HG03196 (cell line): ENCODE results near the gene MIB1.
"Not testable (repeated sequence)": the region's sequence is repeated elsewhere in the genome, so short reads cannot be mapped to it uniquely, and the experiment has no call there.

Source experiments
- ATAC-seq: cut with Tn5 transposase; IDR thresholded peaks from one replicate; pipeline ENCODE4 v1.9.1; 2021; ENCODE audit not compliant: unreplicated experiment

MIB1 gene

DNA sequence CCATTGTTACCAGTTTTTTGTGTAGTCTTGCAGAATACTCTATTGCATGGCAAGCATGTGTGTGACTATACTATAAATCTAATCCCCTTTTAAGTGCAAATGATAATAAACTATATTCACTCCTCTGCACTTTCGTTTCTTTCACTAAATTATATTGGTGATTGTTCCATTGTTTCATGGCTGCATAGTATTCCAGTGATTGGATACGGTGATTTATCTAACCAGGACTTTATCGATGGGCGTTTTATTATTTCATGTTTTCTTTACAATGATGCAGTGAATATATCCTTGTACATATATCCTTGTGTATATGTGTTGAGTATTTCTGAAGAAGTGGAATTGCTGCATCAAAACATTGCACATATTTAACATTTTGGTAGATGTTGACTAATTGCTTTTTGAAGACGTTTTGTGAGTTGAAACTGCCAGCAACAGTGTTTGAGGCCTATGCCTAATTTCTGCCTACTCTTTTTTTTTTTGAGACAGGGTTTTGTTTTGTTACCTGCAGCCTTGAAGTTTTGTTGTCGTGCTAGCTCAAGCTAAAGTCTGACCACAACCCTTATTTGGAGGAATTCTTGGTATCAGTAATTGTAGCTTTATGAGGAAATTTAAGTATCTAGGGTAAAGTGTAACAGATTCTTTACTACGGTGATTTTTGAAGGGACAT lies 2.7 kb downstream of the MIB1 start:
- no peak for ATAC-seq

DNA sequence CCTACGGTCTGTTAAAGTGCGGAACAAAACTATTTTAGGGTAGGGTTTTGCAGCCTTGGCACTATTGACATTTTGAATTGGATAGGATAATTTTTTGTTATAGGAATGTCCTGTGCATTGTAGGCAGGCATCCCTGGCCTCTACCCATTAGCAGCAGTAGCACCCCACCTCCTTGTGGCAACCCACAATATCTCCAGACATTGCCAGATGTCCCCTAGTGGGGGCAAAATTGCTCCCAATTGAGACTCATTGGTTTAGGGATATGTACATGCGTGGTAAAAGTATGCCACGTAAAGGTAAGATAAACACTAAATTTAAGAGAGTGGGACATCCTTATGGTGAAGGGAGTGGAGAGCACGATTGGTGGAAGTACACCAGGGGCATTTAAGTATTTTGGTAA lies 4.6 kb downstream of the MIB1 start:
- ATAC-seq: no peak

DNA sequence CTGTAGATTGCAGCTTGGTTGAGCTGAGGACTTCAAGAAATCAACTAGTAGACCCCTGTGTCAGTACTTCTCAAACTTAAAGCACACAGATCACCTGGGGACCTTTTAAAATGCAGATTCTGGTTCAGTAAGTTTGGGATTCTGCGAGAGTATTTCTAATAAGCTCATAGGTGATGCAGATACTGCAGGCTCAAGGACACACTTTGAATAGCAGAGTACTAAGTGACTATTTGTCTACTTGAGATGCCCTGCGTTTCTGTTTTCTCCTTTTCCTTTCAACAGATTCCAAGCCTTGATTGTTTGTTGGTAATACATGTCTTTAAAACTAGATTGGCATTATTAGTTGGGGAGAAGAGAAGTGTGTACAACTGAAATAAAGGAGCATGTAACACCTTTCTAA lies 6.7 kb downstream of the MIB1 start:
- ATAC-seq: no peak

DNA sequence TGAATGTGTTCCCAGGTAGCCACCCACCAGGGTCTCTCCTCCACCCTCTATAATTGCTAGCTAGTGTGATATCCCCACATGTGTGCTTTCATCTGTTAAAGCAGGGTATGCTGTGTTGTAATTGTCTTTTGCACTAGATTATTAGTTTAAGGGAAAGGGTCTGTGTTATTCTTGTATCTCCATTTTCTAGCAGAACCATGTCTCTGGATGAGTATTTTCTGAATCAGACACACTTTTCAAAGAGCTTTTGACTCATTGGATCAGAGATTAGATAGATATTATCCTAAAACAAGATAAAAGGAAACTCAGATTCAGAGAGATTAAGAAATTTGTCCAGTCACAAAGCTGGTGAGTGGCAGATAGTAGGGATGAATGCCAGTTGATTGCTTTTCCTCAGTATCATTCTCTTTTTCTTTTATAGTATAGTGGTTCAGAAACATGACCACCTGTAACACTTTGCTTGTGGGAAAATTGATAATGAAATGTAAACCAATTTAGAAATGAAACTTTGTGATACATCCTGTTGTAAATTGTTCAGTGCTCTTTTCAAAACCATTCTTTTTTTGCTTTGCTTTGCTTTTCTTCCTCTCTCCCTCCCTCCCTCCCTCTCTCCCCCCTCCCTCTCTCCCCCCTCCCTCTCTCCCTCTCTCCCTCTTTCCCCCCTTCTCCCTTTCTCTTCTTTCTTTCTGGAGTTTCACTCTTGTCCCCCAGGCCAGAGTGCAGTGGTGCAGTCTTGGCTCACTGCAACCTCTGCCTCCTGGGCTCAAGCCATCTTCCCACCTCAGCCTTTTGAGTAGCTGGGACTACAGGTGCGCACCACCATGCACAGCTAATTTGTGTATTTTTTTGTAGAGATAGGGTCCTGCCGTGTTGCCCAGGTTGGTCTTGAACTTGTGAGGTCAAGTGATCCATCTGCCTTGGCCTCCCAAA lies 7.4 kb downstream of the MIB1 start:
- ATAC-seq: no peak

DNA sequence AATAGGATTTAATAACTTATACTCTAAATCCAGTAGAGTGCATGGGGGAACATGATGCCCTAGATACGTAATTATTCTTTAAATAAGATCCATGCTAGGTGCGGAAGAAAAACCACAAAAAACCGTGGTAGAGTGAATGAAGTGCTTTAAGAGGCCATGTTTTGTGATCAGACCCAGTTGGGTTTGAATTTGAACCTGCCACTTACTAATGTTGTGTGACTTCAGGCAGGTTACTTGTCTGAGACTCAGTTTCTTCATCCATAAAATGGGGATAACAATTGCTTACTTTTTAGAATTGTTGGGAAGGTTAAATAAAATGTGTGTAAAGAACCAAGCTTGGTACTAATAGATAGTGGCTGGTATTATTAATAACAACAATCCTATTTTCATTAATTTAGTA lies 17.2 kb downstream of the MIB1 start:
- no peak for ATAC-seq

DNA sequence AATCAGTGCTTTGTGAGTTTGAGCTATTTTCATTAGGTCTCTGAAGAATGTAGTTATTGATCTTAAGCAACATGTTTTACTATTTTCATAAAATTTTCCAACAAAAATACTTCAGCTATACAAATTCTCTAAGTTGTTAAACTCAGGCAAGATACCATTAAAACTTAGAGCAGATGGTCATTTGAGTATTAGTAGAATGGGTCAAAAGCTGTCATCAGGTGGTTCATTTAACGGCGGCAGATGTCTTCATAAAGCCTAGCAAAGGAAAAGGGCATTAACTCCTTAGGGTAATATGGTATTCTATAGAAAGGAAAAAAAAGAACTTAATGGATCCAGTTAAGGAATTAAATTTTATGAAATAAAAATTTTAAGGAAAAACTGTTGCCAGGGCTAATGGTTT lies 19.2 kb downstream of the MIB1 start:
- no peak for ATAC-seq

DNA sequence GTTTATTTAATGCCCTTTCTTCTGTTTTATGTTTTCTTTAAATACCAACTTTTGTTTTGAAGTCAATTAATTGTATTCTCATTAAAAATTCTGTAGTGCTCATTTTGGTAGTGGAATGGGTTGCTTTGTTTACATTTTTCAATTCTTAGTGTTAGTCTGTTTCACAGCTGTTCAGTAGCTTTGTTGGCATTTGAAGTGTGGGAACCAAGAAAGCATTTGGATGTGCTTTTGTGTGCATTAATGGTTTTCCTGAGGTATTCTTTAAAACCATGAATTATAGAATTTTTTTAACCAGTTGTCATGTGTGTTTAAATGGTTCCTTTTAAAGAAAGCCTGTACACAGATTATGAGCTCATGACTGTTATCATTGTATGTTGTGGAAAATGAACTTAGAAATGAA lies 19.7 kb downstream of the MIB1 start:
- no peak for ATAC-seq

DNA sequence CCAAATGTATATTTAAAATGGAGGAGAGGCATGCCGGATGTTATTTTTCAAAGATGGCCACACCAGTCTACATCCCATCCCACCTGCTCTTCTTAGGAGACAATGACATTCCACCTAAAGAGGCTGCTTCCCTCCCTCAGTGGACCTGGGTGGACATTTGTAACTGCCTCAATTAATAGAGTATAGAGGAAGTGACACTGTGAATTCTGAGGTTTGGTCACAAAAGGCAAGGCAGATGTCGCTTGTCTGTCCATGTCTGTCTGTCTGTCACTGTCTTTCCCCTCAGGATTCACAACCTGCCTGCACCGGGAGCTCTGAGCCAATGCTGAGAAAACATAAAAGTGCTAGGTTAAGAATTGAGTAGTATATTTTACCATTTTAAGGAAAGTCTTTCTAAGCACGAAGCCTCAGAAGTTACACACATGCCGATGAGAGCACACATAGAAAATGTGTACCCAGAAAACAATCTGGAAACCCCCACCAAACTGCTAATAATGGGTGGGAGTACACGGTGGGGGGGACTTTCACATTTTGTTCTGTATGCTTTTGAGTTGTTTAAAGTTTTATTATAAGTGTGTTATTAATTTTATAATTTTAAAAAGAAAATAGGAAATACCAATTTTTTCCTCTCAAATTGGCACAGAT lies 21.0 kb downstream of the MIB1 start:
- ATAC-seq: no peak

DNA sequence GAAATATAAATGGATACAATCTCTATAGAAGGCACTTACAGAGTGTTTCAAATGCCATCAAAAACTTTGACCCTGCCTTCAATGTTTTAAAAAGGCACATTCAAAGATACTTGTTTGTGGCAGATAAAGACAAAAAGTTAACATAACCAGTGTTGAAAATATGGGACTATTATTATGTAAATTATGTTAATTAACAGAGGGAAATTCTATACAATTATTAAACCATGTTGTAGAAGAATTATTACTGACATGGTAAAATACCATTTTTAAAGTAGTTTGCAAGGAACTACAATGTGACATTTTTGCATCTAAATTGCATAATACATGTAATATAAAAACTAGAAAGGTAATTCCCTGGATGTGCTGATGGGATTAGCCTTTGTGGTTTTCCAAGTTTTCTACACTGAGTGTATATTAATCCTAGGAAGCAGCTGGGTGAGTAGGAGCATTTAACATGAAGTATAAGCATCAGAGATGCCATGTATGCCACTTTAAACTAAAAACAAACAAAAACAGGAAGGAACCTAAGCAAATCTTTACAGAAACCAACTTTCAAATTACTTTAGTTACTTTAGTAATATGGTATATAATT lies 21.7 kb downstream of the MIB1 start:
- no peak for ATAC-seq

DNA sequence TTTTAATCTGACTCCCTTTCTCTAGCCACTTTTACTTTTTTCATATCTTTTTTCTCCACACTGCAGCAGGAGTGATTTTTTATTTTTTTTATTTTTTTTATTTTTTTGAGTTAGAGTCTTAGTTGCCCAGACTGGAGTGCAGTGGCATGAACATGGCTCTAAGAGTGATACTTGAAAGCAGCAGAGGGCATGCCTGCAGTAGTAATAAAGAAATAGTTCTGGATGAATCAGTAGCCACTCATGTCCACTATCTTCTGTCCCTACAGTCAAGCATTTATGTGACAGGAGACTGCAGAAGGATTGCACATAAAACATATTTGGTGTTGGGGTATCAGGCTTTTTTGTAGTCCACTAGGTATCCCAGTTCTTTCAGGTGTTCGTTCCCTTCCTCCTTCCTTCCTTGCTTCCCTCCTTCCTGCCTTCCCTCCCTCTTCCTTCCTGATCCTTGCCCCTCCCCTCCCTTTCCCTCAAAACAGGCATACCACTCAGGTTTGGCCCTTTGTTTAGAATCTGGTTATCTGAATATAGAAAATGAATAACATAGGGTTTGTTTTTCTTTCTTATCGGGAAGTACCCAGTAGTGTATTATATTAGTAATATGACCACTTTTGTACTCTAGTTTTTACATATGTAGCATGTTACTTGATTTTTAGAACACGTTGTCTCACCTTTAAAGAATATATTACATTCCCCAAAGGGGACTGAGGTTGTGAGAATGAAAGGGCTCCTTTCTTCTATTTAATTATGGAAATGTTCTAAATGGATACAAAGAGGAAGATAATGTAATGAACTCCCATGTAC lies 23.5 kb downstream of the MIB1 start:
- ATAC-seq: no peak

DNA sequence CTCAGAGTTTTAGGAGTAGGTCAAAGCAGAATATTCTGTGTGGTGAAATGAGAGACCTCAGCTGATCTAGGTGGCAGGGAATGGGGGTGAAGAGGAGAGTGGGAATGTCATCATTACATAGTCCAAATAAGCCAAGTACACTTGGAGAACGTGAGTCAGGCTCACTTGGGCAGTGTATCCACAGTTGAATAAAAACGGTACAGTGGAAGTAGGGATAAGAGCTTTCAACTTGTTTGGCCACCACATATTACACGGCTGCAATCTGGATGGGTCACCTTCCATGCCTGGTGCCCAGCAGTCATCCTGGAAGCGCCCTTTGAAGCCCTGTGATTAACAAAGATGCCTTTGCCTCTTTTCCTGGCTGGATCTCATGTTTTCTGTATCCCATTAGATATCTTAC lies 28.6 kb downstream of the MIB1 start:
- no peak for ATAC-seq

DNA sequence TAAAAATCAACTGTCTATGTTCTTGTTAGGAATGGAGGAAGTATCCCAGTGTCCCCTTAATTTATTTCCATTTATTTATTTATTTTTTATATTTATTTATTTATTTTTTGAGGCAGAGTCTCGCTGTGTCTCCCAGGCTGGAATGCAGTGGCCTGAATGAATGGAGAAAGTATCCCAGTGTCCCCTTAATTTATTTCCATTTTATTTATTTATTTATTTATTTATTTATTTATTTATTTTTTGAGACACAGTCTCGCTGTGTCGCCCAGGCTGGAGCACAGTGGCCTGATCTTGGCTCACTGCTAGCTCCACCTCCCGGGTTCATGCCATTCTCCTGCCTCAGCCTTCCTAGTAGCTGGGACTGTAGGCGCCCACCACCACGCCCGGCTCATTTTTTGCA lies 34.1 kb downstream of the MIB1 start:
- no peak for ATAC-seq

DNA sequence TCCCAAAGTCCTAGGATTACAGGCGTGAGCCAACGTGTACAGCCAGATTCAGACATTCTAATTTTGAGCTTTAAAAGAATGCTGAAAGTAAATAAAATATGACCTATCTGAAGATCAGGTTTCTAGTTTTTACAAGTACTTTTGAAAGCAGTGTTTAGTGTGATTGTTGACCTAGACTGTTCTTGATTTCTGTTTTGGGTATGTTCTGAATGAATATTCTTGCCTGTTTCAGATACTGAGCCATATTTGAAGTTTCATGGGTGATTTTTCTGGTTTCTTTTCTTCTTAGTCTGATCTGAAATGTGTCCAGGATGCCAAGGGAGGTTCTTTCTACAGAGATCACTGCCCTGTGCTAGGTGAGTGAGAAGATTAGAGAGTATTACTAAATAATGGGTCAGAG lies 37.2 kb downstream of the MIB1 start:
- no peak for ATAC-seq

DNA sequence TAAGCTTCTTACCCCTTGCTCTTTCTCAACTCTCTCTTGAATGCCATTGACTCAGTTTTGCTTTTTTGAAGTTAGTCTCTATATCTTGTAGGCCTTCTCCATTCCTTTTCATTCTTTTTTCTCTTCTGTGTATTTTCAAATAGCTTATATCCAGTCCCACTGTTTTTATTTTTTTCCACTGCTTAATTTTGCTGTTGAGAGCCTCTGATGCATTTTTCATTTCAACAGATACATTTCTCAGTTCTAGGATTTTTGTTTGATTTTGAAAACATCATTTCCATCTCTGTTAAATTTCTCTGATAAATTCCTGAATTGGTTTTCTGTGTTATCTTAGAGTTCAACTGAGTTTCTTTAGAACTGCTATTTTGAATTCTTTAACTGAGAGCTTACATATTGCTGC lies 45.9 kb downstream of the MIB1 start:
- no peak for ATAC-seq

DNA sequence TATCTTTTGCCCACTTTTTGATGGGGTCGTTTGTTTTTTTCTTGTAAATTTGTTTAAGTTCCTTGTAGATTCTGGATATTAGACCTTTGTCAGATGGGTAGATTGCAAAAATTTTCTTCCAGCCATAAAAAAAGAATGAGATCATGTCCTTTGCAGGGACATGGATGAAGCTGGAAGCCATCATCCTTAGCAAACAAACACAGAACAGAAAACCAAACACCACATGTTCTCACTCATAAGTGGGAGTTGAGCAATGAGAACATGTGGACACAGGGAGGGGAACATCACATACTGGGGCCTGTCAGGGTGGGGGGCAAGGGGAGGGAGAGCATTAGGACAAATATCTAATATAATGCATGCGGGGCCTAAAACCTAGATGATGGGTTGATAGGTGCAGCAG lies 55.5 kb downstream of the MIB1 start:
- ATAC-seq: not testable (repeated sequence)

DNA sequence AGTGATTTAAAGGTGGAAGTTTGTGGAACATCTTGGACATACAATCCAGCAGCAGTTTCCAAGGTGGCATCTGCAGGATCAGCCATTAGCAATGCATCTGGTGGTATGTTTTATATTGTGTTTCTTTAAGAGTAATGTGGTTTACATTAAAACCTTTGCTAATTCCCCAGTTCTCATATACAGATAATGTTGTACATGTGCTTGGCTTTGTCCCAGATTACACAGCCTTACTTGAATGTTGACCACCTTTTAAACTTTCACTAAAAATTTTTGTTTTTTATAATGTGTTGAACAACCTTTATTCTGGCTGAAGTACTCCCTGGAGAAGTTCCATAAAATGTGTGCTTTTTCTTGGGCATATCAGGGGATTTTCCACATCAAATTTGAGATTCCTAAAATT lies 57.5 kb downstream of the MIB1 start:
- ATAC-seq: no peak

DNA sequence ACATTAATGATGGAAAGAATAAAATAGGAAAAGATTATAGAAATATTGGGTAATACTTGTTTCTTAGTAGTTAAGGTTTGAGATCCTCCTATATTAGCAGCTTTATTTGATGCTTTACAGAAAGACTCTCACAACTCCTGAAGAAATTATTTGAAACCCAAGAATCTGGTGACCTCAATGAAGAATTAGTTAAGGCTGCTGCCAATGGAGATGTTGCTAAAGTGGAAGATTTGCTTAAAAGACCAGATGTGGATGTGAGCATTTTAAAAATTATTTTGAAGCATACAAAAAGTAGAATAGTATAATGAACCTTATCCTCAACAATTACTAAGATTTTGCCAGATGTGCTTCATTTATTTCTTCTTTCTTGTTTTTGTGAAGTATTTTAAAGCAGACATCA lies 59.1 kb downstream of the MIB1 start:
- no peak for ATAC-seq

DNA sequence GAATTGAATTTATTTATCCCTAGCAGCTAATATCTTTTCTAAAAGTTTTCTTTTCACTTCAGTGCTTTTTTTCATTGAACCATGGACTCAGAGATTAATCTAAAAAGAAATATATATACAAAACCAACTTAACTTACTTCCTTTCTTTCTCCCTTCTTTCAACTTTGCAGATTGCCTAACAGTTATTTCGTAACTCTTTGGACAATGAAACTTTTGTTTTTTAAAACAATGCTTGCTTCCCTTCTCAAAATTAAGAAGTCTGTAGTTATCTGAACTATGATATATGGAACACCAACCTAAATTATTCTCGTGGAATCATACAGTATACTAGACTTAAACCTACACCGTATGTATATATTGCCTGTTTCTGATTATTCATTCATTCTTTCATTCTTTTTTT lies 62.9 kb downstream of the MIB1 start:
- ATAC-seq: no peak

DNA sequence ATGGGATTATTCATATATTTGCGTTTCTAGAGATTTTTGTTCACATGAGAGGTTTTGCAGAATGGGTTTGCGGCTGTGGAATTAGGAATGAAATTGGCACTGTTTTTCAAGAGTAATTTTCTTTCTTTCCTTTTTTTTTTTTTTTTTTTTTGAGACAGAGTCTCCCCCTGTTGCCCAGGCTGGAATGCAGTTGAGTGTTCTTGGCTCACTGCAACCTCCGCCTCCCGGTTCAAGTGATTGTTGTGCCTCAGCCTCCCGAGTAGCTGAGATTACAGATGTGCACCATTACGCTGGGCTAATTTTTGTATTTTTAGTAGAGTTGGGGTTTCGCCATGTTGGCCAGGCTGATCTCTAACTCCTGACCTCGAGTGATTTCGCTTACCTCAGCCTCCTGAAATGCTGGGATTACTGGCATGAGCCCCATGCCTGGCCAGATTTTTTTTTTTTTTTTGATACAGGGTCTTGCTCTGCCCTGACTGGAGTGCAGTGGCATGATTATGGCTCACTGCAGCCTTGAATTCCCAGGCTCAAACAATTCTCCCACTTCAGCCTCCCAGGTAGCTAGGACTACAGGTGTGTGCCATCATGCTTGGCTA lies 65.3 kb downstream of the MIB1 start:
- no peak for ATAC-seq

DNA sequence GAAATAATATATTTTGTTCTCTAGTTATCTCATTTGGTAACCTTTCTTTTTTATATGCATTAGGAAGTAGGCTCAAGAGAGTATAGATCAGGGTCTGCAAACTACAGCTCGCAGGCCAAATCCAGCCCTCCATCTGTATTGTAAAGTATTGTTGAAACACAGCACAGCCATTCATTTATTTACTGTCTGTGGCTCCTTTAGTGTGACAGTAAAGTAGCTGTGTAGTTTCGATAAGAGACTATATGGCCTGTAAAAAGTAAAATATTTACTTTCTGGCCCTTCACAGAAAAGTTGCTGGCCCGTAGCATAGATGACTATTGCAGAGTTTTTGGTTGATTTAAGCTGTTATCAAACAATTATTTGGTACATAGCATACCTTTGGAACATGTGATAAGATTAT lies 67.6 kb downstream of the MIB1 start:
- no peak for ATAC-seq

DNA sequence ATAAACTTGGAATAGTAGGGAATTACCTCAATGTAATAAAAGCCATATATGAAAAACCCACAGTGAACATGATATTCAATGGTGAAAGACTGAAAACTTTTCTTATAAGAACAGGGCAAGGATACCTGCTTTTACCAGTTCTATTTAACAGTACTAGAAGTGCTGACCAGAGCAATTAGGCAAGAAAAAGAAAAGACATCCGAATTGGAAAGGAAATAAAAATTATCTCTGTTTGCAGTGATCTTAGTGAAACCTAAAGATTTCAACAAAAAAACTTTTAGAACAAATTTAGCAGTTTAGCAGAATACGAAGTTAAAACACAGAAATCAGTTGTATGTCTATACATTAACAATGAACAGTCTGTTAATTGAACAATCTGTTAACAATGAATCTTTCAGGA lies 69.1 kb downstream of the MIB1 start:
- ATAC-seq: no peak
